HG03045 (cell line): Measurements from ENCODE around the gene WASHC1.
"Not testable (repeated sequence)": the region's sequence is repeated elsewhere in the genome, so short reads cannot be mapped to it uniquely, and the experiment has no call there.

ENCODE experiments used
- ATAC-seq: cut with Tn5 transposase; IDR thresholded peaks from one replicate; pipeline ENCODE4 v1.9.1; 2021; ENCODE audit warnings: mild to moderate bottlenecking, moderate library complexity; ENCODE audit not compliant: unreplicated experiment

WASHC1 gene

DNA sequence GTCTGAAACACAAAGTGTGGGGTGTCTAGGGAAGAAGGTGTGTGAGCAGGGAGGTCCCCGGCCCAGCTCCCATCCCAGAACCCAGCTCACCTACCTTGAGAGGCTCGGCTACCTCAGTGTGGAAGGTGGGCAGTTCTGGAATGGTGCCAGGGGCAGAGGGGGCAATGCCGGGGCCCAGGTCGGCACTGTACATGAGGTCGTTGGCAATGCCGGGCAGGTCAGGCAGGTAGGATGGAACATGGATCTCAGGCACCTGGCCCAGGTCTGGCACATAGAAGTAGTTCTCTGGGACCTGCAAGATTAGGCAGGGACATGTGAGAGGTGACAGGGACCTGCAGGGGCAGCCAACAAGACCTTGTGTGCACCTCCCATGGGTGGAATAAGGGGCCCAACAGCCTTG lies 12.4 kb downstream of the WASHC1 start:
- not testable (repeated sequence) for ATAC-seq

DNA sequence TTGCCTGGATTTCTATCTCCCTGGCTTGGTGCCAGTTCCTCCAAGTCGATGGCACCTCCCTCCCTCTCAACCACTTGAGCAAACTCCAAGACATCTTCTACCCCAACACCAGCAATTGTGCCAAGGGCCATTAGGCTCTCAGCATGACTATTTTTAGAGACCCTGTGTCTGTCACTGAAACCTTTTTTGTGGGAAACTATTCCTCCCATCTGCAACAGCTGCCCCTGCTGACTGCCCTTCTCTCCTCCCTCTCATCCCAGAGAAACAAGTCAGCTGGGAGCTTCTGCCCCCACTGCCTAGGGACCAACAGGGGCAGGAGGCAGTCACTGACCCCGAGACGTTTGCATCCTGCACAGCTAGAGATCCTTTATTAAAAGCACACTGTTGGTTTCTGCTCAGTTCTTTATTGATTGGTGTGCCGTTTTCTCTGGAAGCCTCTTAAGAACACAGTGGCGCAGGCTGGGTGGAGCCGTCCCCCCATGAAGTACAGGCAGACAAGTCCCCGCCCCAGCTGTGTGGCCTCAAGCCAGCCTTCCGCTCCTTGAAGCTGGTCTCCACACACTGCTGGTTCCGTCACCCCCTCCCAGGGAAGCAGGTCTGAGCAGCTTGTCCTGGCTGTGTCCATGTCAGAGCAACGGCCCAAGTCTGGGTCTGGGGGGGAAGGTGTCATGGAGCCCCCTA lies 15.0 kb downstream of the WASHC1 start:
- not testable (repeated sequence) for ATAC-seq

DNA sequence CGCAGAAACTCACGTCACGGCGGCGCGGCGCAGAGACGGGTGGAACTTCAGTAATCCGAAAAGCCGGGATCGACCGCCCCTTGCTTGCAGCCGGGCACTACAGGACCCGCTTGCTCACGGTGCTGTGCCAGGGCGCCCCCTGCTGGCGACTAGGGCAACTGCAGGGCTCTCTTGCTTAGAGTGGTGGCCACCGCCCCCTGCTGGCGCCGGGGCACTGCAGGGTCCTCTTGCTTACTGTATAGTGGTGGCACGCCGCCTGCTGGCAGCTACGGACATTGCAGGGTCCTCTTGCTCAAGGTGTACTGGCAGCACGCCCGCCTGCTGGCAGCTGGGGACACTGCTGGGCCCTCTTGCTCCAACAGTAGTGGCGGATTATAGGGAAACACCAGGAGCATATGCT lies 18.1 kb downstream of the WASHC1 start:
- ATAC-seq, result not testable (repeated sequence)

DNA sequence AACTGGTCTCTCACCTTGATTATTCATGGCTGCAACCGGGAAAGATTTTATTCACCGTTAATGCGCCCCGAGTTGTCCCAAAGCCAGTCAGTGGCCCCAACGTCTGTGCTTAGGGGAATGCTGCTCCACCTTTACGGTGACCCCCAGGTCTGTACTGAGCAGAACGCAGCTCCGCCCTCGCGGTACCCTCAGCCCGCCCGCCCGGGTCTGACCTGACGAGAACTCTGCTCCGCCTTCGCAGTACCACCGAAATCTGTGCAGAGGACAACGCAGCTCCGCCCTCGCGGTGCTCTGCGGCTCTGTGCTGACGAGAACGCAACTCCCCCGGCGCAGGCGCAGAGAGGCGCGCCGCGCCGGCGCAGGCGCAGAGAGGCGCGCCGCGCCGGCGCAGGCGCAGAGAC lies 18.6 kb downstream of the WASHC1 start:
- ATAC-seq, result not testable (repeated sequence)

DNA sequence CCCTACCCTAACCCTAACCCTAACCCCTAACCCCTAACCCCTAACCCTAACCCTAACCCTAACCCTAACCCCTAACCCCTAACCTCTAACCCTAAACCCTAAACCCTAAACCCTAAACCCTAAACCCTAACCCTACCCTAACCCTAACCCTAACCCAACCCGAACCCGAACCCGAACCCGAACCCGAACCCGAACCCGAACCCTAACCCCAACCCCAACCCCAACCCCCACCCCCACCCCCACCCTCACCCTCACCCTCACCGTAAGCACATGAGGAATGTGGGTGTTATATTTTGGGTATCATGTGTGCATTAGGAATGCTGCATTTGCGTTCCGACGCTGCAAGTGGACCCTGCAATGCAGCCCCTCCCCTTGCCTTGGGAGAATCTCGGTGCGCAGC lies 19.0 kb downstream of the WASHC1 start:
- not testable (repeated sequence) for ATAC-seq
